NCI-H2227 (cell line): ENCODE data around the gene TTC23L.
"Not testable (repeated sequence)": the region's sequence is repeated elsewhere in the genome, so short reads cannot be mapped to it uniquely, and the experiment has no call there.

ENCODE experiments used
- DNase-seq: peaks from one replicate; lab custom pipeline; 2025; ENCODE audit not compliant: unreplicated experiment; lab: John Stamatoyannopoulos, UW

Gene TTC23L

DNA sequence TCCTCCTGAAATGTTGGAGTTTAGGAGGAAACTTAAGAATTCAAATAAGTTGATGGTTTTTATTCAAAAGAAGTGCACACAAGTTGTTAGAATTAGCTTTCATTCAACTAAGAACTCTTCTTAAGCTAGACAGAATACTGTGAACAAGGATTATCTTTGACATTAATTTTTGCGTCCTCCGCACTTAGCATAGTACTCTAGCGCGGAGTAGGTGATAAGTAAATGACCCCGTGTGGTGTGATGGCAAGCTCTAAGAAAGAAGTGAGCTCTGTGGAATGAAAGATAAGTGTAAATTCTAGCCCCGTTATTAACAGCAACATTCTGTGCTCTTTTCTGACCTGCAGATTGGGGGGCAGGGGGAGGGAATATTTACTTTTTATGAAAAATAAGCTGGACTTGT lies 77.6 kb downstream of the TTC23L start:
- DNase-seq: no peak

- no peak for DNase-seq
Measured at GRCh38 chr5:34918025-34918424, 79.1 kb downstream of the TTC23L start.

- DNase-seq: no peak
Measured at GRCh38 chr5:34919077-34919476, 80.1 kb downstream of the TTC23L start.

- not testable (repeated sequence) for DNase-seq
Measured at GRCh38 chr5:34923256-34923655, 84.3 kb downstream of the TTC23L start.

DNA sequence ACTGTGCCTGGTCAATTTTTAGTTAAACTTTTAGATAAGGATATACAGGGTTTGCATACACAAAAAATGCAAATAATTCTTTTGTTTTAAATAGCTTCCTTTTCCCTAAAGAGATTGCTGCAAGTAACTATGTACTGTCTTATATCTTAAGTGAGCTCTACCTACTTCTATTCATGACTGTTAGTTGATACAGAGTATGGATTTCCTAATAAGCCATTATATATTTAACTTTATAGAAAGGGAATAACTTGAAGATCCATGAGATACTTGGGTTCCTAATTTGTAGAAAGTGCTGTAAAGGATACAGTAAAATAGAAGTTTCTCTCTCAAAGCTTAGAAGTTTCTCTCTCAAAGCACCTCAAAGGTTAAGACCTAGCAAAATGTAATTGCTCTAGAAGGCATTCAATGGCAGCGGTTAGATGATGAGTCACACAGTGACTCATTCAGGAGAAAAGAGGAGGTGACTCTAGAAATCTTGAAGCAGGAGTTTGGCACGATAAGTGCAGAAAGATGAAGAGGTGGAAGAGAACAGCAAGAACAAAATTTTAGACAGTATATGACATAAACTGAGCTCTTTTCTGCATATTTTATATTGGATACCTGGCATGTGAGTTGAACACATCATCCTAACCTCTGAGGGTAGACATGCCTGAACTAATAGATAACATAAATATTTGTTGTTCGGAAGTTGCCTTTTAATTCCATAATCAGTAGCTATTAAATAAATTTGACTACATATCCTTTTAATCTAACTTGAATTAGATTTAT lies 84.9 kb downstream of the TTC23L start:
- DNase-seq: peak; percentile 31

DNA sequence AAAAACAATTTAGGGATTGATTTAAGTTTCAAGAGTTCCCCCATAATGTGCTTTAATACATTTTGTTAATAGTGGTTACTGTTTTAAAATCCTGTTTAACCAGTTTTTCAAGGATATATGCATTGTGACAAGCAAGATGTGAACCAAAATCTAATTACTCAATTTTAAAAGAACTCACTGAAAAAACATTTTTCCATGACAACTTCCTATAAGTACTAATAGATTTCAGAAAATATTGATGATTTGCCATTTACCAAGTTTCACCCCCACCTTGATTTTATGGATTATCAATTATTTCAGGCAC lies 85.5 kb downstream of the TTC23L start:
- no peak for DNase-seq

- DNase-seq: no peak
Measured at GRCh38 chr5:34926318-34926888, 87.4 kb downstream of the TTC23L start.

DNA sequence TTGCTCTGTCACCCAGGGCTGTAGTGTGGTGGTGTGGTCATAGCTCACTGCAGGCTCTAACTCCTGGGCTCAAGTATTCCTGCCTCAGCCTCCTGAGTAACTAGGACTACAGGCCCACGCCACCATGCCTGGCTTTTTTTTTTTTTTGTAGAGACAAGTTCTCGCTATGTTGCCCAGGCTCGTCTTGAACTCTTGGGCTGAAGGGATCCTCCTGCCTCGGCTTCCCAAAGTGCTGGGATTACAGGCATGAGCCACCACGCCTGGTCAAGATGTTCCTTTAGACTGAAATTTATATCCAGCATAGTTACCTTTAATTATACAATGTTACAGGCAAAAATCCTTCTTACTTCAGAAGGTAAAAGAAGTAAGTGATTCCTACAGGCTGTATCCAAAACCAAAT lies 88.8 kb downstream of the TTC23L start:
- no peak for DNase-seq

DNA sequence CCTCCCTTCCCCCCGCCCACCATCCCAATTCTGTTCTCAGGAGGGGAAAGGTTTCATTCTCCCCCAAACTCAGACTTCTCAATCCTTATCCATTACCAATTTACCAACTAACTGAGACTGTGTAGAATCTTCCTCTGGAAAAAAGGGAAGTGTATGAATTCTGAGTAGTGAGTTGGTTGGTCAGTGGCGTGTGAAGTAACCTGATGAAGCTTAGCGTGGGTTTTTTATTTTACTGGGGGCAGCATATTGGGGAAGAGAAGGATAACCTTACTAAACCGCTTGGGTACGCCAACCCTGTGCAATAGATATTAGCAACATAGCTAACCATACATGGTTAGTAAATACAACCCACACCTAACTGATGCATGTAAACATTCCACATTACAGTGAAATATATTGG lies 89.3 kb downstream of the TTC23L start:
- no peak for DNase-seq

GRCh38 chr5:34929134-34929719 lies 90.3 kb downstream of the TTC23L start, which contains the start of gene DNAJC21:
DNAJC21 (plus strand) TSS chr5:34929559; CDS start chr5:34929820, 261 bp downstream.
- peak; percentile 99 for DNase-seq

- peak; percentile 91 for DNase-seq
Measured at GRCh38 chr5:34929720-34930461, 90.9 kb downstream of the TTC23L start.

DNA sequence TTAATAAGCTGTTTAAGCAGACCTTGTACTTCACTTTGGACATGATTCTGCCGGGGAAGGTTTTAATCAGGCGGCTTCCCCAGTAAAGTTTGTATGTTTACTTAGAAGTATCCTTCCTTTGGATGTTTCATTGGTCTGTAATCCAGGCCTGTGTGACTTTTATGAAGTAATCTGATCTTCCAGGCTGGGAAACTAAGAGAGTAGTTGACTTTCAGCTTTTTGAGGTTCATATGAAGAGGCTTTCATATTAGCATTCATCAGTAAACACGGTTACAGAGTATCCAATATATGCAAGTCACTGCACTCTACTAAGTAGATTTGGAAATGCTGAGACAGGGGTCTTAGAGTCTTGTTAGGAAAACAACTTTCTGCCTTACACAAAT lies 91.5 kb downstream of the TTC23L start:
- peak; percentile 27 for DNase-seq

- no peak for DNase-seq
Measured at GRCh38 chr5:34930870-34931269, 91.9 kb downstream of the TTC23L start.

DNA sequence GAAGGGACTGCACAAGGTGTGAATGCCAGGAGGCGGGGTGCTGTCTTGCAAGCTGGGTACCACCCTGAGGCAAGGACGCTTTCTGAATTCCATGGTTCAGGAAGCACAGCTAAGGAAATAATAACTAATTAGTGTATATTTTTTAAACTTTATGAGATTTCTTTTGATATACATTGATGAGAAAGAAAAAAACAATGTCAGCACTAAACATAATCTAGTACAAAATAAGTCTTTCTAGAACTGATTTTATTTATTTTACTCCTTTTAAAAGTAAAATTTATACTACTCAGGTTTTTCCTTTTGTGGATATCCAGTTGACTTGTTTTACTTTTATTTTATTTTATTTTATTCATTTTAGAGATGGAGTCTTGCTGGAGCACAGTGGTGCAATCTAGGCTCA lies 94.0 kb downstream of the TTC23L start:
- no peak for DNase-seq

DNA sequence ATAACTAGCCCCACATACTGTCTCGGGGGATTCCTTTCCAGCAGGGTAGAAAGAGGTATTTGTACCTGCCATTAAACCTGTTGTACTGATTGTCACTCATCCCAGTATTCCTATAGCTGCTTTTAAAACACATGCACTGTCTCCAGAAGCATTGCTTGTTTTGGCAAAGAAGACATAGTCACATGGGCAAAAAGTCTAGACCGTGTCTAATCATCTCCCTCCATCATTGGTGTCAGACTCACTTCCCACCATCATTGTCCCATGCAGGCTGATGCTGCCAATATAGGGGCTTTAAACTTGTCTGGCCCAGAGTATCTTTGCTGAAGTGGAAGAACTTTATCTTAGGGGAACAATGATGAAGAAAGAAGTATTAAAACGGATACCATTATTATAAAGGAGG lies 103.0 kb downstream of the TTC23L start:
- DNase-seq: no peak

GRCh38 chr5:34944044-34944443 lies 105.1 kb downstream of the TTC23L start:
- no peak for DNase-seq

- no peak for DNase-seq
Measured at GRCh38 chr5:34944460-34945047, 105.6 kb downstream of the TTC23L start.
